ENCODE results near the gene CENPO.

GRCh38 chr2:24857746-24858145 is 64.5 kb downstream of the CENPO start:
- TF ChIP-seq CTCF (IDR thresholded peaks at IDR 0.05; ENCODE audit: low read length) (no peak), EZH2phosphoT487 (IDR thresholded peaks at IDR 0.05; ENCODE audit: low read length) (no peak)
